H9 (cell line): Measurements from ENCODE around the gene ANKRD13D. TPM values are rescaled to one million over a fixed set of nuclear protein-coding genes. Genes with fewer than 3 reads are reported as not detected.

ENCODE experiments used
- DNase-seq: peaks from one replicate; pipeline ENCODE4 v3.0.0-alpha.2; 2017
- H2AFZ ChIP-seq: one replicate; pipeline ENCODE4 v1.6.1; 2013; ENCODE audit warnings: mild to moderate bottlenecking, low read length, control low read depth, moderate library complexity
- H2AK5ac ChIP-seq: 2 replicates; pipeline ENCODE4 v1.6.1; 2013; ENCODE audit warnings: low read length, control low read depth, mixed read lengths; ENCODE audit not compliant: insufficient read length
- H2BK120ac ChIP-seq: one replicate; pipeline ENCODE4 v1.6.1; 2013; ENCODE audit warnings: low read depth, mild to moderate bottlenecking, low read length, control low read depth, inconsistent platforms; ENCODE audit not compliant: poor library complexity, severe bottlenecking
- H2BK12ac ChIP-seq: 2 replicates; pipeline ENCODE4 v1.6.1; 2013; ENCODE audit warnings: low read length, control low read depth, mixed read lengths, low read depth; ENCODE audit not compliant: insufficient read length
- H2BK15ac ChIP-seq: 2 replicates; pipeline ENCODE4 v1.6.1; 2013; ENCODE audit warnings: low read depth, low read length, control low read depth
- H2BK20ac ChIP-seq: one replicate; pipeline ENCODE4 v1.6.1; 2013; ENCODE audit warnings: low read depth, mild to moderate bottlenecking, low read length, control low read depth, inconsistent platforms; ENCODE audit not compliant: poor library complexity, severe bottlenecking
- H2BK5ac ChIP-seq: 2 replicates; pipeline ENCODE4 v1.6.1; 2013; ENCODE audit warnings: low read length, control low read depth, mixed read lengths; ENCODE audit not compliant: insufficient read length
- H3K14ac ChIP-seq: 2 replicates; pipeline ENCODE4 v1.6.1; 2013; ENCODE audit warnings: low read length, control low read depth; ENCODE audit not compliant: insufficient read depth
- H3K18ac ChIP-seq: 2 replicates; pipeline ENCODE4 v1.6.1; 2013; ENCODE audit warnings: low read depth, mild to moderate bottlenecking, mixed read lengths, low read length, control low read depth; ENCODE audit not compliant: insufficient read length
- H3K23ac ChIP-seq: 2 replicates; pipeline ENCODE4 v1.6.1; 2013; ENCODE audit warnings: low read length, control low read depth, mixed read lengths, low read depth; ENCODE audit not compliant: insufficient read length
- H3K23me2 ChIP-seq: 2 replicates; pipeline ENCODE4 v1.6.1; 2013; ENCODE audit warnings: low read depth, mild to moderate bottlenecking, mixed read lengths, low read length, control low read depth; ENCODE audit not compliant: insufficient read length, poor library complexity, severe bottlenecking
- H3K27ac ChIP-seq: 2 replicates; pipeline ENCODE4 v1.5.1; 2013; ENCODE audit warnings: low read length, control low read depth, mixed read lengths, low read depth; ENCODE audit not compliant: insufficient read length
- H3K27me3 ChIP-seq: 2 replicates; pipeline ENCODE4 v1.6.1; 2013; ENCODE audit warnings: low read length, control low read depth, inconsistent platforms; ENCODE audit not compliant: insufficient read depth
- H3K4ac ChIP-seq: 2 replicates; pipeline ENCODE4 v1.6.1; 2013; ENCODE audit warnings: low read depth, mild to moderate bottlenecking, control low read depth, inconsistent platforms, low read length, moderate library complexity
- H3K4me1 ChIP-seq: 2 replicates; pipeline ENCODE4 v1.6.1; 2013; ENCODE audit warnings: low read length, control low read depth, inconsistent platforms; ENCODE audit not compliant: insufficient read depth
- H3K4me2 ChIP-seq: 2 replicates; pipeline ENCODE4 v1.6.1; 2013; ENCODE audit warnings: low read length, control low read depth, mixed read lengths; ENCODE audit not compliant: insufficient read length, insufficient read depth
- H3K56ac ChIP-seq: 2 replicates; pipeline ENCODE4 v1.6.1; 2013; ENCODE audit warnings: low read depth, mild to moderate bottlenecking, mixed read lengths, low read length, control low read depth; ENCODE audit not compliant: insufficient read length
- H3K79me1 ChIP-seq: 2 replicates; pipeline ENCODE4 v1.6.1; 2013; ENCODE audit warnings: low read depth, mild to moderate bottlenecking, moderate library complexity, low read length, control low read depth, inconsistent platforms; ENCODE audit not compliant: insufficient read depth, poor library complexity, severe bottlenecking
- H3K79me2 ChIP-seq: 2 replicates; pipeline ENCODE4 v1.6.1; 2013; ENCODE audit warnings: low read length, control low read depth, inconsistent platforms; ENCODE audit not compliant: insufficient read depth
- H3K9ac ChIP-seq: 2 replicates; pipeline ENCODE4 v1.6.1; 2013; ENCODE audit warnings: low read length, control low read depth, mixed read lengths; ENCODE audit not compliant: insufficient read length; ENCODE audit errors: extremely low read depth
- H3K9me3 ChIP-seq: one replicate; pipeline ENCODE4 v1.6.1; 2013; ENCODE audit warnings: low read depth, low read length, inconsistent platforms; ENCODE audit not compliant: control insufficient read depth
- H3T11ph ChIP-seq: one replicate; pipeline ENCODE4 v1.6.1; 2013; ENCODE audit warnings: mild to moderate bottlenecking, low read length, control low read depth, inconsistent platforms
- H4K20me1 ChIP-seq: one replicate; pipeline ENCODE4 v1.6.1; 2013; ENCODE audit not compliant: control insufficient read depth, insufficient read length, insufficient read depth
- H4K5ac ChIP-seq: 2 replicates; pipeline ENCODE4 v1.6.1; 2013; ENCODE audit warnings: low read depth, mild to moderate bottlenecking, mixed read lengths, low read length, control low read depth; ENCODE audit not compliant: insufficient read length
- H4K8ac ChIP-seq: replicated peaks from 2 replicates; pipeline ENCODE4 v1.6.1; 2013; ENCODE audit warnings: low read length, control low read depth, mixed read lengths, low read depth; ENCODE audit not compliant: insufficient read length
- H4K91ac ChIP-seq: 2 replicates; pipeline ENCODE4 v1.6.1; 2013; ENCODE audit warnings: low read depth, mild to moderate bottlenecking, moderate library complexity, mixed read lengths, low read length, control low read depth; ENCODE audit not compliant: insufficient read length
- H3K27ac Mint-ChIP-seq, 3 experiments: 2 replicates in 2 of 3; 3 replicates in 1 of 3; pipeline ENCODE4 v1.8.0; 2020 to 2021; ENCODE audit warnings: mixed read lengths in 3 of 3, mild to moderate bottlenecking in 1 of 3, moderate library complexity in 1 of 3
- H3K27me3 Mint-ChIP-seq: 2 replicates; pipeline ENCODE4 v1.8.0; 2021; ENCODE audit warnings: low read depth, mild to moderate bottlenecking, moderate library complexity, mixed read lengths
- H3K36me3 Mint-ChIP-seq, 3 experiments: 2 replicates in 2 of 3; 3 replicates in 1 of 3; pipeline ENCODE4 v1.8.0; 2020 to 2021; ENCODE audit warnings: low read depth in 3 of 3, mixed read lengths in 3 of 3; ENCODE audit not compliant: insufficient read depth in 1 of 3
- H3K4me1 Mint-ChIP-seq, 2 experiments: 2 replicates each; pipeline ENCODE4 v1.8.0; 2020; ENCODE audit warnings: mixed read lengths in 2 of 2
- H3K4me3 Mint-ChIP-seq, 2 experiments: 2 replicates in 1 of 2; 3 replicates in 1 of 2; pipeline ENCODE4 v1.8.0; 2020 to 2021; ENCODE audit warnings: mild to moderate bottlenecking in 2 of 2, mixed read lengths in 2 of 2, moderate library complexity in 1 of 2
- H3K9me3 Mint-ChIP-seq, 2 experiments: 2 replicates in 1 of 2; 3 replicates in 1 of 2; pipeline ENCODE4 v1.8.0; 2020; ENCODE audit warnings: mild to moderate bottlenecking in 2 of 2, mixed read lengths in 2 of 2, moderate library complexity in 1 of 2
- WGBS: extraction: QIAGEN DNeasy Blood & Tissue Kit; methylation state at CpG from one replicate; pipeline ENCODE4 v1.1.7; 2013; ENCODE audit warnings: missing lambda C conversion rate, low lambda C conversion rate, mixed read lengths; ENCODE audit not compliant: insufficient read length; ENCODE audit errors: extremely low coverage; 5-methylcytosine and 5-hydroxymethylcytosine counted together
- total RNA-seq: library from RNA; stranded (reverse); gene quantifications from 2 replicates; pipeline ENCODE4 v1.2.1, GENCODE V29; 2021
- TF ChIP-seq, protein P1 (sequence below): fragments of 200-600 bp; sonication (generic); conservative IDR thresholded peaks from 3 replicates; pipeline ENCODE4 v1.8.0; 2021; ENCODE audit warnings: antibody characterized with exemption, mild to moderate bottlenecking

The ANKRD13D gene
- total RNA-seq, 1 experiment from 2014 or later = 42.1 TPM

DNA sequence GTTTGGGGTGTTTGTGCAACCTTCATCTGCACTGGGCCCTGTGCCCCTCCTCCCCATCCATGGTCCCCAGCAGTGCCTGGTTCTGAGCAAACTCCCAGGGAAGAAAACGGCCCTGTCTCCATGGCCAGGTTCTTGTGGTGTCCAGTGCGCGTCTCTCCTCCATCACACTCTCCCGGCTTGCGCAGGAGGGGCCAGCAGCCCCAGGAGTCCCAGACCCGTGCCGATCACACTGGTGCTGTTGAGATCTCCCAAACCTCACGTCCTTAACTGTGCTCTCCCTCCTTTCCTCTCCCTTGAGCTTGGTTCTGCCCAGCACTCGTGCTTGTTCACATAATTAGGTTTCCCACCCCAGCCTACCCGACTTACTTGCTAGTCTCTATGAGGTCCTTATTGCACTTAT, 33.8 kb upstream of the ANKRD13D start:
- DNase-seq = no peak
- no peak overlapping the region for H2AFZ ChIP-seq
- H3T11ph ChIP-seq = no peak overlapping the region
- no peak overlapping the region for H4K5ac ChIP-seq
- Mint-ChIP-seq H3K36me3 (peaks cover 45 to 73% (median 67%) of the 10 kb centered on the region in 3 experiments; a peak in 6 of 7 replicates), H3K27ac (no peak overlapping the region; a peak in 1 of 7 replicates), H3K4me3 (no peak overlapping the region; a peak in 1 of 5 replicates), H3K4me1 (no peaks in the 10 kb centered on the region), H3K27me3 (peaks cover 3% of the 10 kb centered on the region; the same call in 1 of the 2 replicates), H3K9me3 (no peaks in the 10 kb centered on the region)
- H3K9ac ChIP-seq = no peak overlapping the region
- no peaks in the 10 kb centered on the region for H3K9me3 ChIP-seq
- no peak overlapping the region for H3K4me2 ChIP-seq
- no peak overlapping the region for H2BK15ac ChIP-seq
- no peak overlapping the region for H3K4ac ChIP-seq
- no peak overlapping the region for H2BK12ac ChIP-seq
- H3K14ac ChIP-seq = no peak overlapping the region; the same call in 1 of the 2 replicates
- no peak overlapping the region for H3K27ac ChIP-seq
- no peak overlapping the region for H4K91ac ChIP-seq
- H3K27me3 ChIP-seq = no peaks in the 10 kb centered on the region
- no peaks in the 10 kb centered on the region for H3K23me2 ChIP-seq
- H2BK5ac ChIP-seq = no peak overlapping the region
- H3K56ac ChIP-seq = no peak overlapping the region
- no CpG with 5 or more reads among the region's 10 CpGs for WGBS
- H3K4me1 ChIP-seq = no peaks in the 10 kb centered on the region
- no peaks in the 10 kb centered on the region for H4K20me1 ChIP-seq
- H4K8ac ChIP-seq = no peak overlapping the region
- no peaks in the 10 kb centered on the region for H3K79me2 ChIP-seq
- no peaks in the 10 kb centered on the region for H3K79me1 ChIP-seq
- no peak overlapping the region for H2AK5ac ChIP-seq
- H3K23ac ChIP-seq = no peak overlapping the region
- TF ChIP-seq, protein P1, sequence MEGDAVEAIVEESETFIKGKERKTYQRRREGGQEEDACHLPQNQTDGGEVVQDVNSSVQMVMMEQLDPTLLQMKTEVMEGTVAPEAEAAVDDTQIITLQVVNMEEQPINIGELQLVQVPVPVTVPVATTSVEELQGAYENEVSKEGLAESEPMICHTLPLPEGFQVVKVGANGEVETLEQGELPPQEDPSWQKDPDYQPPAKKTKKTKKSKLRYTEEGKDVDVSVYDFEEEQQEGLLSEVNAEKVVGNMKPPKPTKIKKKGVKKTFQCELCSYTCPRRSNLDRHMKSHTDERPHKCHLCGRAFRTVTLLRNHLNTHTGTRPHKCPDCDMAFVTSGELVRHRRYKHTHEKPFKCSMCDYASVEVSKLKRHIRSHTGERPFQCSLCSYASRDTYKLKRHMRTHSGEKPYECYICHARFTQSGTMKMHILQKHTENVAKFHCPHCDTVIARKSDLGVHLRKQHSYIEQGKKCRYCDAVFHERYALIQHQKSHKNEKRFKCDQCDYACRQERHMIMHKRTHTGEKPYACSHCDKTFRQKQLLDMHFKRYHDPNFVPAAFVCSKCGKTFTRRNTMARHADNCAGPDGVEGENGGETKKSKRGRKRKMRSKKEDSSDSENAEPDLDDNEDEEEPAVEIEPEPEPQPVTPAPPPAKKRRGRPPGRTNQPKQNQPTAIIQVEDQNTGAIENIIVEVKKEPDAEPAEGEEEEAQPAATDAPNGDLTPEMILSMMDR = no peak
- no peak overlapping the region for H2BK120ac ChIP-seq
- H3K18ac ChIP-seq = no peak overlapping the region
- H2BK20ac ChIP-seq = no peak overlapping the region
